Measurements from ENCODE around the gene CCDC17. TPM values are rescaled to one million over a fixed set of nuclear protein-coding genes. Genes with fewer than 3 reads are reported as not detected.

CCDC17 gene
- 1 to 10 TPM; 7.6 to 8.3 TPM for total RNA-seq
- polyA plus RNA-seq = under 1 TPM in 1 of 2 donors, not detected in 1; 0.25 TPM

GRCh38 chr1:45623972-45624371, at the start of gene CCDC17:
TSS of gene CCDC17 (minus strand) at chr1:45624054. CDS start at chr1:45623909, 145 bp downstream.
- peaks cover 0 to 7% (median 2%) of the 10 kb centered on the region in 4 donors for H3K4me1 Mint-ChIP-seq
- H3K4me3 Mint-ChIP-seq = peak within 1 kb of the TSS in 1 of 8 donors; percentile 2
- no peak within 1 kb of the TSS for H3K4me3 ChIP-seq (ENCODE audit: low read length in 2 of 2)
- DNase-seq = no peak
- POLR2A ChIA-PET (ENCODE audit: partially characterized antibody) = interaction anchor here (0.5 kb wide), 1 partner anchor 328 kb away, joined by 3 read pairs; no protein-coding TSS in a partner anchor
- H3K27ac ChIP-seq (ENCODE audit: low read depth, low read length) = no peak within 1 kb of the TSS
- H3K27ac Mint-ChIP-seq = peak within 1 kb of the TSS in 5 of 7 donors; percentile 1 to 60 (median 29)
- H3K36me3 ChIP-seq (ENCODE audit: insufficient read depth, low read length) = peaks cover 16% of the 10 kb centered on the region
- no peaks in the 10 kb centered on the region for H3K4me1 ChIP-seq (ENCODE audit: insufficient read depth, low read length)
- intact Hi-C loops (cut with micrococcal nuclease) = no loop called here
- CTCF ChIA-PET (ENCODE audit: partially characterized antibody) = no interaction called here
- no peaks in the 10 kb centered on the region for H3K27me3 Mint-ChIP-seq
- H3K27me3 ChIP-seq (ENCODE audit: insufficient read depth, low read length) = no peaks in the 10 kb centered on the region
- peaks cover 0 to 1% (median 0%) of the 10 kb centered on the region in 8 donors for H3K9me3 Mint-ChIP-seq
- H3K9me3 ChIP-seq (ENCODE audit: control insufficient read depth in 1 of 2, low read length in 2 of 2) = no peaks in the 10 kb centered on the region
- peaks cover 34 to 49% of the 10 kb centered on the region in 2 donors for H3K36me3 Mint-ChIP-seq

DNA sequence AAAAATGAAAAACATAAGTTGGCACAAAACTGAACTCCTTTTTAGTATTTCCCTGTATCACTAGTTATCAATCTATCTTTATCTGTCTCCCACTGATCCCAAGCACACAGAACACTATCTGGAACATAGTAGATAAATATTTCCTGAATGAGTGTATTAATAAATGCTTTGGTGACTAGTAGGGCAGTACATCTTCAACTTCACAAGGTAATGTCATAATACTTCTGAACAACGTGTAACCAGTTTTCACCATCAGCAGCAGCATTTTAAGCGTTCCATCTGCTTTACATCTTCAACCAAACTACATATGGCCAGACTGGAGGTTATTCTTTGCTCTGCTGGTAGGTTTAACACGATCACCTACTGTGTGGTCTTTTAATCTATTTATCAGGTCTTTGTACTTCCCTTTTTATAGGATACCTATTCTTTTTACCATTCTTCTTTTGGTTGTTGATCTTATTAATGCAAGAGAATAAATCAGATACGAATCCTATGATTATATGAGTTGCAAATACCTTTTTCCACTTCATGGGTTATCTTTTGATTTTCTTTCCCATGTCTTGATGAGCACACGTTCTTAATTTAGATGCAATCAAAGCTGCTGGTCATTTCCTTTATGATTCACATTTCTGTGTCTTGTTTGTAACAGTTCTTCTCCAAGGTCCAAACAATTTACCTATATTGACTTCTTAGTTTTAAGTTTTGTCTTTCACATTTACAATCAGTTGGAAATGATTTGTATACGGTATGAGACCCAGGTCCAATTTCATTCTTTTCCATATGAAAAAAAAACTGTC, 46.2 kb upstream of the CCDC17 start:
- Mint-ChIP-seq H3K27me3 (no peaks in the 10 kb centered on the region), H3K4me3 (peak overlapping the region in 1 of 8 donors; percentile 8), H3K27ac (peak overlapping the region in 6 of 7 donors; percentile 15 to 59 (median 28)), H3K4me1 (peaks cover 44 to 79% (median 62%) of the 10 kb centered on the region in 4 donors), H3K36me3 (peaks cover 11 to 29% of the 10 kb centered on the region in 2 donors), H3K9me3 (peaks cover 0 to 1% (median 0%) of the 10 kb centered on the region in 8 donors)
- POLR2A ChIA-PET (ENCODE audit: partially characterized antibody) = interaction anchor here (1.2 to 1.8 kb wide), 2 partner anchors 8 to 16 kb away, joined by 4 to 5 read pairs; no protein-coding TSS in a partner anchor
- H3K4me3 ChIP-seq (ENCODE audit: low read length in 2 of 2) = no peak overlapping the region
- H3K27me3 ChIP-seq (ENCODE audit: insufficient read depth, low read length) = no peaks in the 10 kb centered on the region
- H3K4me1 ChIP-seq (ENCODE audit: insufficient read depth, low read length) = peaks cover 60% of the 10 kb centered on the region
- no peak for DNase-seq
- no peaks in the 10 kb centered on the region for H3K9me3 ChIP-seq (ENCODE audit: control insufficient read depth in 1 of 2, low read length in 2 of 2)
- CTCF ChIA-PET (ENCODE audit: partially characterized antibody) = no interaction called here
- intact Hi-C loops (cut with micrococcal nuclease) = no loop called here
- H3K36me3 ChIP-seq (ENCODE audit: insufficient read depth, low read length) = peaks cover 5% of the 10 kb centered on the region
- no peak overlapping the region for H3K27ac ChIP-seq (ENCODE audit: low read depth, low read length)

- H3K27me3 Mint-ChIP-seq = no peaks in the 10 kb centered on the region
- no peak overlapping the region for H3K4me3 Mint-ChIP-seq
- CTCF ChIA-PET (ENCODE audit: partially characterized antibody) = no interaction called here
- H3K36me3 Mint-ChIP-seq = peaks cover 7 to 24% of the 10 kb centered on the region in 2 donors
- Histone ChIP-seq H3K27me3 (ENCODE audit: insufficient read depth, low read length) (no peaks in the 10 kb centered on the region), H3K4me1 (ENCODE audit: insufficient read depth, low read length) (peaks cover 60% of the 10 kb centered on the region), H3K9me3 (ENCODE audit: control insufficient read depth in 1 of 2, low read length in 2 of 2) (no peaks in the 10 kb centered on the region), H3K4me3 (ENCODE audit: low read length in 2 of 2) (no peak overlapping the region), H3K36me3 (ENCODE audit: insufficient read depth, low read length) (peaks cover 2% of the 10 kb centered on the region), H3K27ac (ENCODE audit: low read depth, low read length) (no peak overlapping the region)
- H3K27ac Mint-ChIP-seq = no peak overlapping the region
- H3K9me3 Mint-ChIP-seq = peaks cover 0 to 1% (median 0%) of the 10 kb centered on the region in 8 donors
- POLR2A ChIA-PET (ENCODE audit: partially characterized antibody) = interaction anchor here (1.8 kb wide), 1 partner anchor 9 kb away, joined by 4 read pairs; no protein-coding TSS in a partner anchor
- no peak for DNase-seq
- H3K4me1 Mint-ChIP-seq = peaks cover 42 to 72% (median 57%) of the 10 kb centered on the region in 4 donors
- intact Hi-C loops (cut with micrococcal nuclease) = no loop called here
Observed at GRCh38 chr1:45669379-45669778, 45.5 kb upstream of the CCDC17 start.

DNA sequence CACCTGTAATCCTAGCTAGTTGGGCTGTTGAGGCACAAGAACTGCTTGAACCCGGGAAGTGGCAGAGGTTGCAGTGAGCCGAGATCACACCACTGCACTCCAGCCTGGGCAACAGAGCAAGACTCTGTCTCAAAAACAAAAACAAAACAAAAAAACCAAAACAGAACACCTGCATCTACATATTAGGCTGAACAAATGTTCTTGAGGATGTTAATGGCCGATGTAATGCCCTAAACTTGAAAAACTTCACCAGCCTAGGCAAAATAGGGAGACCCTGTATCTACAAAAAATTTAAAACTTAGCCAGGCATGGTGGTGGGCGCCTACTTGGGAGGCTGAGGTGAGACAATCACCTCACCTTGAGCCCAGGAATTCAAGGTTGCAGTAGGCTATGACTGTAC, 44.7 kb upstream of the CCDC17 start:
- no peak overlapping the region for H3K27ac ChIP-seq (ENCODE audit: low read depth, low read length)
- no peaks in the 10 kb centered on the region for H3K36me3 ChIP-seq (ENCODE audit: insufficient read depth, low read length)
- CTCF ChIA-PET (ENCODE audit: partially characterized antibody) = no interaction called here
- H3K9me3 ChIP-seq (ENCODE audit: control insufficient read depth in 1 of 2, low read length in 2 of 2) = no peaks in the 10 kb centered on the region
- Mint-ChIP-seq H3K27me3 (no peaks in the 10 kb centered on the region), H3K4me3 (no peak overlapping the region), H3K27ac (no peak overlapping the region), H3K9me3 (peaks cover 0 to 1% (median 0%) of the 10 kb centered on the region in 8 donors), H3K4me1 (peaks cover 39 to 65% (median 52%) of the 10 kb centered on the region in 4 donors), H3K36me3 (peaks cover 7 to 22% of the 10 kb centered on the region in 2 donors)
- H3K27me3 ChIP-seq (ENCODE audit: insufficient read depth, low read length) = no peaks in the 10 kb centered on the region
- POLR2A ChIA-PET (ENCODE audit: partially characterized antibody) = interaction anchor here (0.9 to 1.8 kb wide), 2 partner anchors 10 to 17 kb away, joined by 4 read pairs; partner anchors contain the start of gene GPBP1L1
- peaks cover 51% of the 10 kb centered on the region for H3K4me1 ChIP-seq (ENCODE audit: insufficient read depth, low read length)
- no peak for DNase-seq
- no peak overlapping the region for H3K4me3 ChIP-seq (ENCODE audit: low read length in 2 of 2)
- intact Hi-C loops (cut with micrococcal nuclease) = no loop called here

GRCh38 chr1:45667321-45668111, 43.7 kb upstream of the CCDC17 start:
- H3K4me3 Mint-ChIP-seq = peak overlapping the region in 1 of 8 donors; percentile 24
- peak overlapping the region in 4 of 7 donors; percentile 0 to 57 (median 34) for H3K27ac Mint-ChIP-seq
- ChIA-PET POLR2A (ENCODE audit: partially characterized antibody) (no interaction called here), CTCF (ENCODE audit: partially characterized antibody) (no interaction called here)
- H3K36me3 Mint-ChIP-seq = peaks cover 7 to 21% of the 10 kb centered on the region in 2 donors
- peaks cover 0 to 1% (median 0%) of the 10 kb centered on the region in 8 donors for H3K9me3 Mint-ChIP-seq
- H3K4me1 Mint-ChIP-seq = peaks cover 36 to 61% (median 51%) of the 10 kb centered on the region in 4 donors
- no peak overlapping the region for H3K27ac ChIP-seq (ENCODE audit: low read depth, low read length)
- intact Hi-C loops (cut with micrococcal nuclease) = no loop called here
- H3K4me3 ChIP-seq (ENCODE audit: low read length in 2 of 2) = no peak overlapping the region
- H3K27me3 ChIP-seq (ENCODE audit: insufficient read depth, low read length) = no peaks in the 10 kb centered on the region
- DNase-seq = no peak
- H3K4me1 ChIP-seq (ENCODE audit: insufficient read depth, low read length) = peaks cover 41% of the 10 kb centered on the region
- H3K36me3 ChIP-seq (ENCODE audit: insufficient read depth, low read length) = no peaks in the 10 kb centered on the region
- H3K9me3 ChIP-seq (ENCODE audit: control insufficient read depth in 1 of 2, low read length in 2 of 2) = no peaks in the 10 kb centered on the region
- no peaks in the 10 kb centered on the region for H3K27me3 Mint-ChIP-seq

- H3K36me3 Mint-ChIP-seq = peaks cover 7 to 21% of the 10 kb centered on the region in 2 donors
- H3K36me3 ChIP-seq (ENCODE audit: insufficient read depth, low read length) = no peaks in the 10 kb centered on the region
- peaks cover 36% of the 10 kb centered on the region for H3K4me1 ChIP-seq (ENCODE audit: insufficient read depth, low read length)
- H3K4me3 ChIP-seq (ENCODE audit: low read length in 2 of 2) = no peak overlapping the region
- ChIA-PET CTCF (ENCODE audit: partially characterized antibody) (no interaction called here), POLR2A (ENCODE audit: partially characterized antibody) (no interaction called here)
- intact Hi-C loops (cut with micrococcal nuclease) = no loop called here
- H3K9me3 ChIP-seq (ENCODE audit: control insufficient read depth in 1 of 2, low read length in 2 of 2) = no peaks in the 10 kb centered on the region
- H3K27ac Mint-ChIP-seq = no peak overlapping the region
- peaks cover 34 to 61% (median 48%) of the 10 kb centered on the region in 4 donors for H3K4me1 Mint-ChIP-seq
- no peaks in the 10 kb centered on the region for H3K27me3 ChIP-seq (ENCODE audit: insufficient read depth, low read length)
- H3K9me3 Mint-ChIP-seq = peaks cover 0 to 1% (median 0%) of the 10 kb centered on the region in 8 donors
- no peak overlapping the region for H3K27ac ChIP-seq (ENCODE audit: low read depth, low read length)
- DNase-seq = no peak
- no peak overlapping the region for H3K4me3 Mint-ChIP-seq
- H3K27me3 Mint-ChIP-seq = no peaks in the 10 kb centered on the region
Observed at GRCh38 chr1:45666836-45667235, 43.0 kb upstream of the CCDC17 start.

DNA sequence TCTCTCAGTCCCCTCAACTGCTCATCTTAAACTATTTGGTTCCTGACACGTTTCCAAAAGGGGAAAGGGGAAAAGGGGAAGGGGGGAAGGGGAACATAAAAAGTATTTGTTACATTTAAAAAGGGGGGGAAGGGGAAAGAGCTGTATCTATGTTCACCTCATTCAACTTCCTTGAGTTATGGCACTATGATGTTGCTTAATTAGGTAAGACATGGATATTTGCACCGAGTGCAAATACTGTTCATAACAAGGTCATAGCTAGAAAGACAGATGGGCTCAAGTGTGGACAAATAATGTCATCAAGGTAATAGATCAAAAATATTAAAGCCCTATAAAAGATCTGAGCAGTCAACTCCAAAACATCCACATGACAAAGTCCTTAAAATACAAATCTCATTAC, 36.5 kb upstream of the CCDC17 start:
- H3K36me3 Mint-ChIP-seq = peaks cover 35 to 61% of the 10 kb centered on the region in 2 donors
- CTCF ChIA-PET (ENCODE audit: partially characterized antibody) = no interaction called here
- no peak for DNase-seq
- intact Hi-C loops (cut with micrococcal nuclease) = no loop called here
- H3K9me3 ChIP-seq (ENCODE audit: control insufficient read depth in 1 of 2, low read length in 2 of 2) = no peaks in the 10 kb centered on the region
- H3K27ac ChIP-seq (ENCODE audit: low read depth, low read length) = no peak overlapping the region
- peaks cover 51% of the 10 kb centered on the region for H3K36me3 ChIP-seq (ENCODE audit: insufficient read depth, low read length)
- H3K27ac Mint-ChIP-seq = peak overlapping the region in 1 of 7 donors; percentile 31
- no peaks in the 10 kb centered on the region for H3K27me3 ChIP-seq (ENCODE audit: insufficient read depth, low read length)
- POLR2A ChIA-PET (ENCODE audit: partially characterized antibody) = interaction anchor here (0.8 kb wide), 1 partner anchor 28 kb away, joined by 3 read pairs; no protein-coding TSS in a partner anchor
- H3K4me3 Mint-ChIP-seq = no peak overlapping the region
- H3K4me1 ChIP-seq (ENCODE audit: insufficient read depth, low read length) = peaks cover 4% of the 10 kb centered on the region
- peaks cover 7 to 20% (median 11%) of the 10 kb centered on the region in 4 donors for H3K4me1 Mint-ChIP-seq
- no peaks in the 10 kb centered on the region for H3K9me3 Mint-ChIP-seq
- no peak overlapping the region for H3K4me3 ChIP-seq (ENCODE audit: low read length in 2 of 2)
- no peaks in the 10 kb centered on the region for H3K27me3 Mint-ChIP-seq

Data from CD4-positive, alpha-beta memory T cell (primary cell).